ENCODE data around the gene PHPT1.

PHPT1 gene

GRCh38 chr9:136890661-136891060, 41.5 kb downstream of the PHPT1 start:
- DNase-seq, result no peak

GRCh38 chr9:136896027-136896426, 46.8 kb downstream of the PHPT1 start:
- DNase-seq, result no peak

- no peak for DNase-seq
Measured at GRCh38 chr9:136898483-136899100, 49.4 kb downstream of the PHPT1 start.

- DNase-seq, result no peak
Measured at GRCh38 chr9:136899196-136899595, 50.0 kb downstream of the PHPT1 start.

GRCh38 chr9:136900556-136900955, 51.3 kb downstream of the PHPT1 start:
- no peak for DNase-seq
